H9 (cell line): ENCODE measurements around the gene IQGAP3. TPM values are rescaled to one million over a fixed set of nuclear protein-coding genes. Genes with fewer than 3 reads are reported as not detected.
A peak's percentile ranks its signal among the peaks of the same experiment; 100 is the strongest.

Experiments used
- DNase-seq: peaks from one replicate; pipeline ENCODE4 v3.0.0-alpha.2; 2017
- H2AFZ ChIP-seq: one replicate; pipeline ENCODE4 v1.6.1; 2013; ENCODE audit warnings: mild to moderate bottlenecking, low read length, control low read depth, moderate library complexity
- H2AK5ac ChIP-seq: 2 replicates; pipeline ENCODE4 v1.6.1; 2013; ENCODE audit warnings: low read length, control low read depth, mixed read lengths; ENCODE audit not compliant: insufficient read length
- H2BK120ac ChIP-seq: one replicate; pipeline ENCODE4 v1.6.1; 2013; ENCODE audit warnings: low read depth, mild to moderate bottlenecking, low read length, control low read depth, inconsistent platforms; ENCODE audit not compliant: poor library complexity, severe bottlenecking
- H2BK12ac ChIP-seq: 2 replicates; pipeline ENCODE4 v1.6.1; 2013; ENCODE audit warnings: low read length, control low read depth, mixed read lengths, low read depth; ENCODE audit not compliant: insufficient read length
- H2BK15ac ChIP-seq: 2 replicates; pipeline ENCODE4 v1.6.1; 2013; ENCODE audit warnings: low read depth, low read length, control low read depth
- H2BK20ac ChIP-seq: one replicate; pipeline ENCODE4 v1.6.1; 2013; ENCODE audit warnings: low read depth, mild to moderate bottlenecking, low read length, control low read depth, inconsistent platforms; ENCODE audit not compliant: poor library complexity, severe bottlenecking
- H2BK5ac ChIP-seq: 2 replicates; pipeline ENCODE4 v1.6.1; 2013; ENCODE audit warnings: low read length, control low read depth, mixed read lengths; ENCODE audit not compliant: insufficient read length
- H3K14ac ChIP-seq: 2 replicates; pipeline ENCODE4 v1.6.1; 2013; ENCODE audit warnings: low read length, control low read depth; ENCODE audit not compliant: insufficient read depth
- H3K18ac ChIP-seq: 2 replicates; pipeline ENCODE4 v1.6.1; 2013; ENCODE audit warnings: low read depth, mild to moderate bottlenecking, mixed read lengths, low read length, control low read depth; ENCODE audit not compliant: insufficient read length
- H3K23ac ChIP-seq: 2 replicates; pipeline ENCODE4 v1.6.1; 2013; ENCODE audit warnings: low read length, control low read depth, mixed read lengths, low read depth; ENCODE audit not compliant: insufficient read length
- H3K23me2 ChIP-seq: 2 replicates; pipeline ENCODE4 v1.6.1; 2013; ENCODE audit warnings: low read depth, mild to moderate bottlenecking, mixed read lengths, low read length, control low read depth; ENCODE audit not compliant: insufficient read length, poor library complexity, severe bottlenecking
- H3K27ac ChIP-seq: 2 replicates; pipeline ENCODE4 v1.5.1; 2013; ENCODE audit warnings: low read length, control low read depth, mixed read lengths, low read depth; ENCODE audit not compliant: insufficient read length
- H3K27me3 ChIP-seq: 2 replicates; pipeline ENCODE4 v1.6.1; 2013; ENCODE audit warnings: low read length, control low read depth, inconsistent platforms; ENCODE audit not compliant: insufficient read depth
- H3K4ac ChIP-seq: 2 replicates; pipeline ENCODE4 v1.6.1; 2013; ENCODE audit warnings: low read depth, mild to moderate bottlenecking, control low read depth, inconsistent platforms, low read length, moderate library complexity
- H3K4me1 ChIP-seq: 2 replicates; pipeline ENCODE4 v1.6.1; 2013; ENCODE audit warnings: low read length, control low read depth, inconsistent platforms; ENCODE audit not compliant: insufficient read depth
- H3K4me2 ChIP-seq: 2 replicates; pipeline ENCODE4 v1.6.1; 2013; ENCODE audit warnings: low read length, control low read depth, mixed read lengths; ENCODE audit not compliant: insufficient read length, insufficient read depth
- H3K56ac ChIP-seq: 2 replicates; pipeline ENCODE4 v1.6.1; 2013; ENCODE audit warnings: low read depth, mild to moderate bottlenecking, mixed read lengths, low read length, control low read depth; ENCODE audit not compliant: insufficient read length
- H3K79me1 ChIP-seq: 2 replicates; pipeline ENCODE4 v1.6.1; 2013; ENCODE audit warnings: low read depth, mild to moderate bottlenecking, moderate library complexity, low read length, control low read depth, inconsistent platforms; ENCODE audit not compliant: insufficient read depth, poor library complexity, severe bottlenecking
- H3K79me2 ChIP-seq: 2 replicates; pipeline ENCODE4 v1.6.1; 2013; ENCODE audit warnings: low read length, control low read depth, inconsistent platforms; ENCODE audit not compliant: insufficient read depth
- H3K9ac ChIP-seq: 2 replicates; pipeline ENCODE4 v1.6.1; 2013; ENCODE audit warnings: low read length, control low read depth, mixed read lengths; ENCODE audit not compliant: insufficient read length; ENCODE audit errors: extremely low read depth
- H3K9me3 ChIP-seq: one replicate; pipeline ENCODE4 v1.6.1; 2013; ENCODE audit warnings: low read depth, low read length, inconsistent platforms; ENCODE audit not compliant: control insufficient read depth
- H3T11ph ChIP-seq: one replicate; pipeline ENCODE4 v1.6.1; 2013; ENCODE audit warnings: mild to moderate bottlenecking, low read length, control low read depth, inconsistent platforms
- H4K20me1 ChIP-seq: one replicate; pipeline ENCODE4 v1.6.1; 2013; ENCODE audit not compliant: control insufficient read depth, insufficient read length, insufficient read depth
- H4K5ac ChIP-seq: 2 replicates; pipeline ENCODE4 v1.6.1; 2013; ENCODE audit warnings: low read depth, mild to moderate bottlenecking, mixed read lengths, low read length, control low read depth; ENCODE audit not compliant: insufficient read length
- H4K8ac ChIP-seq: replicated peaks from 2 replicates; pipeline ENCODE4 v1.6.1; 2013; ENCODE audit warnings: low read length, control low read depth, mixed read lengths, low read depth; ENCODE audit not compliant: insufficient read length
- H4K91ac ChIP-seq: 2 replicates; pipeline ENCODE4 v1.6.1; 2013; ENCODE audit warnings: low read depth, mild to moderate bottlenecking, moderate library complexity, mixed read lengths, low read length, control low read depth; ENCODE audit not compliant: insufficient read length
- H3K27ac Mint-ChIP-seq, 3 experiments: 2 replicates in 2 of 3; 3 replicates in 1 of 3; pipeline ENCODE4 v1.8.0; 2020 to 2021; ENCODE audit warnings: mixed read lengths in 3 of 3, mild to moderate bottlenecking in 1 of 3, moderate library complexity in 1 of 3
- H3K27me3 Mint-ChIP-seq: 2 replicates; pipeline ENCODE4 v1.8.0; 2021; ENCODE audit warnings: low read depth, mild to moderate bottlenecking, moderate library complexity, mixed read lengths
- H3K36me3 Mint-ChIP-seq, 3 experiments: 2 replicates in 2 of 3; 3 replicates in 1 of 3; pipeline ENCODE4 v1.8.0; 2020 to 2021; ENCODE audit warnings: low read depth in 3 of 3, mixed read lengths in 3 of 3; ENCODE audit not compliant: insufficient read depth in 1 of 3
- H3K4me1 Mint-ChIP-seq, 2 experiments: 2 replicates each; pipeline ENCODE4 v1.8.0; 2020; ENCODE audit warnings: mixed read lengths in 2 of 2
- H3K4me3 Mint-ChIP-seq, 2 experiments: 2 replicates in 1 of 2; 3 replicates in 1 of 2; pipeline ENCODE4 v1.8.0; 2020 to 2021; ENCODE audit warnings: mild to moderate bottlenecking in 2 of 2, mixed read lengths in 2 of 2, moderate library complexity in 1 of 2
- H3K9me3 Mint-ChIP-seq, 2 experiments: 2 replicates in 1 of 2; 3 replicates in 1 of 2; pipeline ENCODE4 v1.8.0; 2020; ENCODE audit warnings: mild to moderate bottlenecking in 2 of 2, mixed read lengths in 2 of 2, moderate library complexity in 1 of 2
- CTCF ChIP-seq: fragments of 200-600 bp; sonication (generic); conservative IDR thresholded peaks from 3 replicates; pipeline ENCODE4 v1.8.0; 2021; ENCODE audit warnings: antibody characterized with exemption, mild to moderate bottlenecking
- WGBS: extraction: QIAGEN DNeasy Blood & Tissue Kit; methylation state at CpG from one replicate; pipeline ENCODE4 v1.1.7; 2013; ENCODE audit warnings: missing lambda C conversion rate, low lambda C conversion rate, mixed read lengths; ENCODE audit not compliant: insufficient read length; ENCODE audit errors: extremely low coverage; 5-methylcytosine and 5-hydroxymethylcytosine counted together
- total RNA-seq: library from RNA; stranded (reverse); gene quantifications from 2 replicates; pipeline ENCODE4 v1.2.1, GENCODE V29; 2021

IQGAP3 gene
- total RNA-seq, 1 experiment from 2014 or later = 24.5 TPM

- no peak for DNase-seq
- H3K9me3 ChIP-seq = no peaks in the 10 kb centered on the region
- no peaks in the 10 kb centered on the region for H3K4me1 ChIP-seq
- H3K23ac ChIP-seq = no peak overlapping the region
- H2BK120ac ChIP-seq = no peak overlapping the region
- no CpG with 5 or more reads among the region's 16 CpGs for WGBS
- H4K5ac ChIP-seq = no peak overlapping the region
- no peaks in the 10 kb centered on the region for H3K79me1 ChIP-seq
- no peak overlapping the region for H3K18ac ChIP-seq
- TF ChIP-seq CTCF = no peak
- H3K27ac ChIP-seq = no peak overlapping the region
- peak overlapping the region; percentile 74 for H3K4me2 ChIP-seq
- peak overlapping the region; percentile 79 to 86 for H3K4me3 Mint-ChIP-seq
- H3T11ph ChIP-seq = no peak overlapping the region
- no peaks in the 10 kb centered on the region for H3K79me2 ChIP-seq
- H3K4me1 Mint-ChIP-seq = peaks cover 16 to 17% of the 10 kb centered on the region in 2 experiments
- H3K27me3 ChIP-seq = no peaks in the 10 kb centered on the region
- no peak overlapping the region for H3K4ac ChIP-seq
- no peak overlapping the region for H3K56ac ChIP-seq
- no peak overlapping the region for H4K8ac ChIP-seq
- no peak overlapping the region for H2BK15ac ChIP-seq
- H3K9me3 Mint-ChIP-seq = no peaks in the 10 kb centered on the region
- peak overlapping the region in 2 of 3 experiments; percentile 9 to 45; a peak in 2 of 7 replicates for H3K27ac Mint-ChIP-seq
- H3K23me2 ChIP-seq = peaks cover 3% of the 10 kb centered on the region
- H2AFZ ChIP-seq = no peak overlapping the region
- no peak overlapping the region for H2AK5ac ChIP-seq
- H3K27me3 Mint-ChIP-seq = no peaks in the 10 kb centered on the region
- no peak overlapping the region for H4K91ac ChIP-seq
- peak overlapping the region; percentile 82; the same call in 1 of the 2 replicates for H3K14ac ChIP-seq
- H2BK12ac ChIP-seq = no peak overlapping the region
- no peak overlapping the region for H2BK20ac ChIP-seq
- H2BK5ac ChIP-seq = no peak overlapping the region
- peaks cover 21 to 50% (median 39%) of the 10 kb centered on the region in 3 experiments; a peak in 6 of 7 replicates for H3K36me3 Mint-ChIP-seq
- peak overlapping the region; percentile 63 for H3K9ac ChIP-seq
- H4K20me1 ChIP-seq = peaks cover 2% of the 10 kb centered on the region
Observed at GRCh38 chr1:156592158-156592909, 20.0 kb upstream of the IQGAP3 start.
